Activated CD8-positive, alpha-beta T cell treated with anti-CD3 and anti-CD28 coated beads for 36 hours (primary cell): ENCODE results near the gene NHS. TPM values are rescaled to one million over a fixed set of nuclear protein-coding genes. Genes with fewer than 3 reads are reported as not detected.

Source experiments
- ATAC-seq: fragments of 200-7000 bp; cut with Tn5 transposase; one replicate; pipeline ENCODE4 v1.10.0; 2021; ENCODE audit warnings: mild to moderate bottlenecking, moderate library complexity
- CTCF ChIA-PET: fragments of 350-600 bp; sonication (Branson Sonifier 250); formaldehyde crosslinking; loops from one replicate; lab custom pipeline; 2021; ENCODE audit warnings: antibody characterized with exemption; lab: Charles Lee
- POLR2A ChIA-PET: fragments of 350-600 bp; sonication (Branson Sonifier 250); formaldehyde crosslinking; loops from one replicate; lab custom pipeline; 2021; ENCODE audit warnings: antibody characterized with exemption; lab: Charles Lee
- DNase-seq: peaks from one replicate; pipeline ENCODE4 v3.0.0-alpha.2; 2020
- H3K27ac Mint-ChIP-seq: one replicate; pipeline ENCODE4 v1.8.0; 2021; ENCODE audit warnings: mild to moderate bottlenecking, mixed read lengths
- H3K27me3 Mint-ChIP-seq: one replicate; pipeline ENCODE4 v1.8.0; 2021; ENCODE audit warnings: mixed read lengths
- H3K36me3 Mint-ChIP-seq: one replicate; pipeline ENCODE4 v1.8.0; 2021; ENCODE audit warnings: low read depth, mixed read lengths
- H3K4me1 Mint-ChIP-seq: one replicate; pipeline ENCODE4 v1.8.0; 2021; ENCODE audit warnings: low read depth, mixed read lengths
- H3K4me3 Mint-ChIP-seq: one replicate; pipeline ENCODE4 v1.8.0; 2021; ENCODE audit warnings: mild to moderate bottlenecking, moderate library complexity, mixed read lengths
- H3K9me3 Mint-ChIP-seq: one replicate; pipeline ENCODE4 v1.8.0; 2021; ENCODE audit warnings: mixed read lengths
- CTCF ChIP-seq: fragments of 200-600 bp; IDR thresholded peaks from one replicate; pipeline ENCODE4 v1.8.0; 2022; ENCODE audit warnings: antibody characterized with exemption, mild to moderate bottlenecking
- intact Hi-C: fragments of 100-400 bp; cut with micrococcal nuclease; formaldehyde crosslinking; loops from one replicate; pipeline ENCODE4 v1.10.0; 2022
- total RNA-seq, 2 experiments: library from RNA; stranded (reverse); gene quantifications; one replicate each; pipeline ENCODE4 v1.2.3, GENCODE V29; 2021

NHS gene
- total RNA-seq, 2 experiments from 2014 or later: 6.9 to 7.3 TPM

- CTCF ChIA-PET: no interaction called here
- H3K9me3 Mint-ChIP-seq: no peaks in the 10 kb centered on the region
- POLR2A ChIA-PET: no interaction called here
Observed at GRCh38 chrX:17718649-17719165, 343.7 kb downstream of the NHS start.

GRCh38 chrX:17719711-17720110 is 344.7 kb downstream of the NHS start:
- Mint-ChIP-seq H3K27ac (no peak overlapping the region), H3K4me3 (no peak overlapping the region), H3K9me3 (no peaks in the 10 kb centered on the region), H3K36me3 (no peaks in the 10 kb centered on the region), H3K4me1 (no peaks in the 10 kb centered on the region), H3K27me3 (no peaks in the 10 kb centered on the region)
- no peak for TF ChIP-seq CTCF
- intact Hi-C loops: no loop called here
- ATAC-seq: no peak
- ChIA-PET POLR2A (no interaction called here), CTCF (interaction anchor here (1.2 kb wide), 1 partner anchor 9 kb away, joined by 3 read pairs; no protein-coding TSS in a partner anchor)
- no peak for DNase-seq

More at GRCh38 chrX:17718649-17719165, 343.7 kb downstream of the NHS start:
- intact Hi-C loops: no loop called here
- Mint-ChIP-seq H3K27ac (no peak overlapping the region), H3K27me3 (no peaks in the 10 kb centered on the region), H3K4me1 (no peaks in the 10 kb centered on the region), H3K36me3 (no peaks in the 10 kb centered on the region), H3K4me3 (no peak overlapping the region)
- DNase-seq (no peak), ATAC-seq (no peak)
- TF ChIP-seq CTCF: no peak

- TF ChIP-seq CTCF: no peak
- ChIA-PET POLR2A (no interaction called here), CTCF (no interaction called here)
- H3K27me3 Mint-ChIP-seq: no peaks in the 10 kb centered on the region
- no peak overlapping the region for H3K27ac Mint-ChIP-seq
- no peak for DNase-seq
- no peak overlapping the region for H3K4me3 Mint-ChIP-seq
- ATAC-seq: no peak
- no peaks in the 10 kb centered on the region for H3K36me3 Mint-ChIP-seq
- no peaks in the 10 kb centered on the region for H3K4me1 Mint-ChIP-seq
- H3K9me3 Mint-ChIP-seq: no peaks in the 10 kb centered on the region
- intact Hi-C loops: no loop called here
Observed at GRCh38 chrX:17721715-17722114, 346.7 kb downstream of the NHS start.

- Mint-ChIP-seq H3K27me3 (peaks cover 1% of the 10 kb centered on the region), H3K4me3 (no peak overlapping the region), H3K4me1 (peaks cover 3% of the 10 kb centered on the region), H3K36me3 (no peaks in the 10 kb centered on the region), H3K9me3 (no peaks in the 10 kb centered on the region), H3K27ac (no peak overlapping the region)
- ChIA-PET POLR2A (no interaction called here), CTCF (no interaction called here)
- TF ChIP-seq CTCF: no peak
- ATAC-seq (no peak), DNase-seq (no peak)
- intact Hi-C loops: no loop called here
Observed at GRCh38 chrX:17725181-17725580, 350.2 kb downstream of the NHS start.

- Mint-ChIP-seq H3K36me3 (no peaks in the 10 kb centered on the region), H3K9me3 (no peaks in the 10 kb centered on the region), H3K27ac (no peak overlapping the region), H3K4me1 (peaks cover 3% of the 10 kb centered on the region), H3K4me3 (no peak overlapping the region), H3K27me3 (peaks cover 1% of the 10 kb centered on the region)
- ATAC-seq (no peak), DNase-seq (no peak)
- ChIA-PET CTCF (no interaction called here), POLR2A (no interaction called here)
- intact Hi-C loops: no loop called here
- no peak for TF ChIP-seq CTCF
Observed at GRCh38 chrX:17732138-17732783, 357.3 kb downstream of the NHS start.
